Stromal cell of bone marrow (primary cell): Measurements from ENCODE around the gene FAM53A.
"Not testable (repeated sequence)": the region's sequence is repeated elsewhere in the genome, so short reads cannot be mapped to it uniquely, and the experiment has no call there.

ENCODE experiments used
- DNase-seq: peaks from one replicate; pipeline ENCODE4 v3.0.0-alpha.2; 2012; ENCODE audit warnings: low read depth

FAM53A gene

DNA sequence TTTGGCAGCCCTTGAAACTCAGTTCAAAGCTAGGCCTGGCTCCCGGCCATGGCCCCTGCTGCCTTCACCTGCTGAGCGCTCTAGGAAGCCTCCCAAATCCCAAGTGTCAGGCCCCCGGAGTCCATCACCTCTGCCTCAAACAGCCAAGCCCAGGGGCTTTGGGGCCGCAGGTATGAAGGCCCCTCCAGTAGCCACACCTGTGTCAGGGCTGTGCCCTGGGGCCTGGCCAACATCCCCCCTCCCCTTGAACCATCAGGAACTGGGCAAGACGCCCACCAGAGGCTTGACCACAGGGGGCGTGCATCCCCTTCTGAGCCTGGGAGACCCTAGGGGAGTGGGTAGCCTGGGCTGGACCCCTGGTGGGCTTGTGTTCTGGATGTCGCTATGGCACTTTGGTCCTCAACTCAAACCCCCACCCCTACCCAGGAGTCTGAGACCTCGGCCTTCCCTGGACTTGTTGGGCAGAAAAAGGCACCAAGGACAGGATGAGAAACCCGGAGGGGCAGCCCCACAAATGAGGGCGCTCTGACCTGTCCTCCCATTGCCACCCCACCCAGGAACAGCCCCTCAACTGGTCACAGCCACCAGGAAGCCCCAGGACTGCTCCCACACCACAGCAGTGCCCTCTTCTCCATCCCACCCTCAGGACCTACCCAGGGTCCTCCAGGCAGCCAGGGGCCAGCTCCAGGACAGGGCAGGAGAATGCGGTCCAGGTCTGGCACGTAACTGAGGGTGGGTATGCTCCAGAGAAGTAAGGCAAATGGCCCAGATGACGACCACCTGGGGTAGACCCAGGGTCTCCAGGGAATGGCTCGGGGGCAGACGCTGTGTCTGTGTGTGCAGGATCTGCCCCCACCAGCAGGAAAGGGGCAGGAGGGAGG, 32.2 kb upstream of the FAM53A start:
- DNase-seq = no peak

- no peak for DNase-seq
These were observed 31.1 kb upstream of the FAM53A start for GRCh38 chr4:1715002-1715758.

- DNase-seq = no peak
These were observed 30.3 kb upstream of the FAM53A start for GRCh38 chr4:1714303-1715001.

GRCh38 chr4:1713003-1713851, 29.1 kb upstream of the FAM53A start:
- DNase-seq = no peak

GRCh38 chr4:1712216-1713002, 28.3 kb upstream of the FAM53A start, which contains the start of gene SLBP:
Gene SLBP (minus strand): TSS chr4:1712319. CDS start chr4:1712188, 131 bp downstream.
- DNase-seq = peak; percentile 78

- peak; percentile 50 for DNase-seq
These were observed 27.6 kb upstream of the FAM53A start for GRCh38 chr4:1711571-1712215.

- DNase-seq = no peak
These were observed 27.0 kb upstream of the FAM53A start for GRCh38 chr4:1711055-1711570.

- no peak for DNase-seq
These were observed 24.5 kb upstream of the FAM53A start for GRCh38 chr4:1708581-1708980.

GRCh38 chr4:1706358-1706757, 22.2 kb upstream of the FAM53A start:
- DNase-seq = no peak

- no peak for DNase-seq
These were observed 21.6 kb upstream of the FAM53A start for GRCh38 chr4:1705732-1706131.

DNA sequence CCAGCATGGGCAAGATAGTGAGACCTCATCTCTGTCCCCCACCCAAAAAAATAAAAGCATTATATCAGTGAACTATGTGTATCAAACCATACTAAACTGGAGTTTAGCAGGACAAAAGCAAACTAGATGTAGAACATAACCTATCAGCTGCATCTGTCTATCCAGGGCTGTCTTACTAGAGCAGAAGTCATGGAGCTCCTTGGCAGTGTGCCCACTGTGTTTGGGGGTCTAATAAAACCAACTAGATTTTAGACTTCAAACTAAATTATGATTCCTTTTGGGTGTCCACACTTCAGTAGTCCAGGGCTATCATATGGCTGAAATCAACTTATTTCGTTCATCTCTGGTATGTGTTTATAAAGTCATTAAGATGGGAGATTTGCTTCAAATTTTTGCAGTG, 19.8 kb upstream of the FAM53A start:
- DNase-seq = no peak

DNA sequence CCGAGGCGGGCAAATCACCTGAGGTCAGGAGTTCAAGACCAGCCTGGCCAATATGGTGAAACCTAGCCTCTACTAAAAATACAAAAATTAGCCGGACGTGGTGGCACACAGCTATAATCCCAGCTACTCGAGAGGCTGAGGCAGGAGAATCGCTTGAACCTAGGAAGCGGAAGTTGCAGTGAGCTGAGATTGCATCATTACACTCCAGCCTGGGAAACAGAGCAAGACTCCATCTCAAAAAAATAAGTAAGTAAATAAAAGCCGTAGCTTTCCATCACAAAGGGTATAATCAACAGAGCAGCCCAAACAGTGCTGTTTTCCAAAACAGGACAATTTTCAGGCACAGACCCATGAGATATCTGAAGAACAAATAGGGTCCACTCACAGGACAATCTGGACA, 17.6 kb upstream of the FAM53A start:
- DNase-seq = not testable (repeated sequence)

DNA sequence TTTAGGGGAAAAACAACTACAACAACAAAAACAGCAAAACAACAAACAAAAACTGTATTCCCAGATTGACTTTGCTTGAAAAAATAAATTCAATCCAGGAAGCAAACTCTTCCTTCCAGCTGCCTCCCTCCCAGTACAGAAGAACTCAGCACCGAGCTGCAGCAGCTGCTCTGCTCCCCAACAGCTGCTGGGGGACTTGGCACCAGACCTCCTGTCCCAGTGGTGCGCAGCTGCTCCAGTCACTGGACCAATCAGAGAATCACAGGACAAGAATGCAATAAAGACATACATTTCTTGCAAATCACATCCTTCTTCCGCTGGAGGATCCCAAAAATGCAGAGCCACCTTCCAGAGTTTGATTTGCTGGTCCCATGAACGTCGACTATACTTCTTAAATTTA, 11.8 kb upstream of the FAM53A start:
- DNase-seq = no peak

- peak; percentile 30 for DNase-seq
These were observed 9.2 kb upstream of the FAM53A start for GRCh38 chr4:1693131-1693896.

GRCh38 chr4:1691737-1692373, 7.7 kb upstream of the FAM53A start:
- no peak for DNase-seq

DNA sequence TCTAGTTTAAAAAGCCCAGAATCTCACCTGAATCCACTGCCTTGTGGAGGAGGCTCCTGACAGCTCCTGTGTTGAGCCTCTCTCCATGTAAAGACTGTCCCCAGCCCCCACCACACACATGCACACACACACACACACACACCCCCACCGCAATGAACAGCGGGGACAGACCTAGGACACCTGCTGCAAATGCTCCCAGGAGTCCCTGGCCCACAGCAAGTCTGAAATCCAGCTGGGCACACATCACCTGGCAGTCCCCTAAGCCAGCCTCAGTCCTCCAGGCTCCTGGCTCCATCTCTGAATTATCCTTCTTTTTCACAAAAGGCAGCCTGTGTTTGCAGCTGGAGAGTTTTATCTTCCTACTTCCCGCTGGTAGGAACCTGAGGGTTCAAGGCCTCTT, 6.6 kb upstream of the FAM53A start:
- DNase-seq = no peak

DNA sequence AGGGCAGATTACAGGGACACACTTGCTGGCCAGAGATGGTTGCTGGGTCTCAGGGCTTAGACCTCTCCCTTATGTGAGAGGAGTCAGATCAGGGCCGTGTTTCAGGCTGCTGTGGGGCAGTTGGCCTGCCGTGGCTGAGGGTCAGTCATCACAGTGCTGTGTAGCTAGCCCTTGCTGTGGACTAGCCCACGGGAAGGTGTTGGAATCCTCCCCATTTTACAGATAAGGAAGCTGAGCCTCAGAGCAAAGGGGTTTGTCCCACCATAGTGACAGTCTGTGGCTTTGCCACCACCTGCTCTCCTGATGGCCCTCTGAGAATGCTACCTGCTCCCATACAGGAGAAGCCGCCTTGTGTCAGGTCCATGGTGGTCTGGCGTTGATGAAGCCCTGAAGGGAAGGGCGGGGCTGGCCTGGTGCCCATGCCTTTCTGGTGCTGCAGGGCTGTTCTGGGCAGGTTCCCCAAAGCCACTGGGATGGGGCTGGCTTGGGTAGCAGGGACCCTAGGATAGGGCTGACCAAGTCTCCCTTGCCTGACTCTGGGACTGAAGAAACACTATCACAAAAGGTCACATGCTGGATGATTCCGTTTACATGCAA, 2.4 kb upstream of the FAM53A start:
- DNase-seq = no peak
